AG10803 (cell line): ENCODE data around the gene ATP8B3.

Experiments
- DNase-seq: peaks from one replicate; pipeline ENCODE4 v3.0.0; 2010; ENCODE audit warnings: low read depth
- H3K4me3 ChIP-seq: 2 replicates; pipeline ENCODE4 v1.5.1; 2011; ENCODE audit warnings: mild to moderate bottlenecking, low read length, control low read depth
- CTCF ChIP-seq: conservative IDR thresholded peaks from 2 replicates; pipeline ENCODE4 v1.5.1; 2011; ENCODE audit warnings: mild to moderate bottlenecking, low read length, control low read depth, inconsistent platforms

Gene ATP8B3

GRCh38 chr19:1736927-1737326, 75.1 kb downstream of the ATP8B3 start:
- TF ChIP-seq CTCF, result no peak
- no peak overlapping the region for H3K4me3 ChIP-seq

GRCh38 chr19:1736280-1736679, 75.8 kb downstream of the ATP8B3 start:
- H3K4me3 ChIP-seq, result no peak overlapping the region
- TF ChIP-seq CTCF, result no peak
- no peak for DNase-seq

More at GRCh38 chr19:1736927-1737326, 75.1 kb downstream of the ATP8B3 start:
- DNase-seq, result no peak

DNA sequence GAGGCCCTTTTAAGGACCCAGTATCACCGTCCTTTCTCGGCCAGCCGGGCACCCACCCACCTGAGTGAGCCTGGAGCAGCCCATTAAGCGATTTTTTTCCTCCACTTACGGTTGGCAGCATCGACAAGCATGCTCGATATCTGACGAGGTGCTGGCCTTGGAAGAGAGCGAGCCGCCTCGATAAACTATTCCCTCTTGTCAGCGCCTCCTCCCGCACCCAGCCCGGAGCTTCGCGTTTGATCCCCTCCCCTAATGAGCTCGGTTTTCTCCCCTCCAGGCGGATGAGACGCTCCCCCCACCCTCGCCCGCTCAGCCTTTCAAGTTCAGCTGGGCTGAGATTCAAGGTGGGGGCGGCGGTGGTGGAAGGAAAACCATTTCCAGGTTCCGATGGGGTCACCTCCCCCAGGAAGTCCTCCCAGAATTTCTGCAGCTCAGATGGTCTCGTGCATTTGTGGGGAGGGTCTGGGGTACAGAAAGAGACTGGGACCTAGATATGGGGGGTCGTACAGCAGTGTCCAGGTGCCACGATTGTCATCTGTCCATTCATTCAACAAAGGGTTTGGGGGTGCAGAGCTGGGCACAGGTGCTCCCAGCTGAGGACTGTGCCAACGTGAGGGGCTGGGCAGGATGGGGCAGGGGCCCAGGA, 77.6 kb downstream of the ATP8B3 start:
- no peak for DNase-seq
- TF ChIP-seq CTCF, result no peak
- no peak overlapping the region for H3K4me3 ChIP-seq
